ENCODE data around the gene PREB.

The PREB gene

DNA sequence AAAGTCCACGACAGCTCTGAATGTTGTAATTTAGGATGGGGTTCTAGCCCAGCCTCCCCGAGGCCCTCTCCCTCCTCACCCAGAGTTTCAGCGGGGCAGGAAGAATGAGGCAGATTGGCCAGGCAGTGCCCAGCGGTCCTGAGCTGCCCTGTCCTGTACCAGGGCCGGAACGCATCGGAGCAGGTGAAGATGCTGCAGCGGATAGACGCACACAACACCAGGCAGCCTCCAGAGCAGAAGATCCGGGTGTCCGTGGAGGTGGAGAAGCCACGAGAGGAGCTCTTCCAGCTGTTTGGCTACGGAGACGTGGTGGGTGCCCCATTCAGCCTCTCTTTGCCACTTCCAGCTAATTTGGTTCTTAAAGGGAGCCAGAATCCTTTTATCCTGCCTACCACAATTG is 37.1 kb downstream of the PREB start:
- Histone ChIP-seq H3K4me1 (ENCODE audit: control insufficient read depth, insufficient read depth, low read length) (peaks cover 28% of the 10 kb centered on the region), H3K9ac (ENCODE audit: low read length) (no peak overlapping the region), H3K4me3 (ENCODE audit: low read length) (no peak overlapping the region), H3K9me3 (ENCODE audit: control insufficient read depth, low read length) (no peaks in the 10 kb centered on the region), H3K36me3 (ENCODE audit: control insufficient read depth, insufficient read depth, low read length) (no peaks in the 10 kb centered on the region), H3K27me3 (ENCODE audit: control insufficient read depth, insufficient read depth, low read length) (no peaks in the 10 kb centered on the region)

- no peaks in the 10 kb centered on the region for H3K36me3 ChIP-seq (ENCODE audit: control insufficient read depth, insufficient read depth, low read length)
- no peaks in the 10 kb centered on the region for H3K9me3 ChIP-seq (ENCODE audit: control insufficient read depth, low read length)
- H3K9ac ChIP-seq (ENCODE audit: low read length): no peak overlapping the region
- H3K4me3 ChIP-seq (ENCODE audit: low read length): no peak overlapping the region
- peaks cover 28% of the 10 kb centered on the region for H3K4me1 ChIP-seq (ENCODE audit: control insufficient read depth, insufficient read depth, low read length)
- H3K27me3 ChIP-seq (ENCODE audit: control insufficient read depth, insufficient read depth, low read length): no peaks in the 10 kb centered on the region
Observed at GRCh38 chr2:27096748-27097297, 37.6 kb downstream of the PREB start.

DNA sequence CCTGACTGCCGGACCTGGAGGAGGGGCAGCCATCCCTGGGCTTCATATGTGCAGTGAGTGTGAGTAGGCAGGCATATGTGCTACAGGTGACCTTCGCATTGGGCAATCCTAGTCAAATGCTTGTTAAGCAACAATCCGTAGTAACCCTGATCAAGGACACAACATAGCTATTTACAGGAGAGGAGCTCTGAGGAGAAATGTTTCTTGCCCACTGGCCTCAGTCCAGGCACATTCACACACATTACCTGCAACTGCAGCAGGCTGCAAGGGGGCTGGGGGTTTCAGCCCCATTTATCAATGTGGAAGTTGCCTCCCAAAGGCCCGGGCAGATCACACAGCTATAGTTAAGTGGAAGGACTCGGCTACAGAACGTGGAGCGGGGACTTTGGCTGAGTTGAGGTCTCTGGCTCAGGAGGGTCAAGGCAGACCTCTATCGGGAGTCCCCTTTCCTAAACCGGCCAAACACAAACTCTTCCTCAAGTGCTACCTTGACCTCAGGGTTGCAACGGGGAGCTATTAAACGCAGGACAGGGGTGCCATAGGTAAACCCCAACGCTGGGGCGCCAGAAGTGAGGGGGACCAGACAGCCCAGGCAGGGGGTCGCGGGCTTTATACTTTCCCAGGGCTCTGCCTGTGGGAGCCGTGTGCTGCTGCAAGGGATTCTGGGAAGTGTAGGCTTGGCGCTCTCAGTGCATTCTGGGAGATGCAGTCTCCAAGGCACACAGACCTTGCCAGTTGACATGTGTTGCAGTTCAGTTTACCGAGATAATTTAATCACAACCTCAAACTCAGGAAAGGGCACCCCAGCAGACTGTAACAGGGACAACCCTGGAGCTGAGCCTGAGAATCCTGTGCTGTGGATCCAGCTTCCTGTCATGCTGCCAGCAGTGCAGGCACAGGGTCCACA is 38.4 kb downstream of the PREB start:
- Histone ChIP-seq H3K4me3 (ENCODE audit: low read length) (no peak overlapping the region), H3K9ac (ENCODE audit: low read length) (no peak overlapping the region), H3K27me3 (ENCODE audit: control insufficient read depth, insufficient read depth, low read length) (no peaks in the 10 kb centered on the region), H3K9me3 (ENCODE audit: control insufficient read depth, low read length) (no peaks in the 10 kb centered on the region), H3K36me3 (ENCODE audit: control insufficient read depth, insufficient read depth, low read length) (no peaks in the 10 kb centered on the region), H3K4me1 (ENCODE audit: control insufficient read depth, insufficient read depth, low read length) (peaks cover 28% of the 10 kb centered on the region)

- peaks cover 28% of the 10 kb centered on the region for H3K4me1 ChIP-seq (ENCODE audit: control insufficient read depth, insufficient read depth, low read length)
- H3K27me3 ChIP-seq (ENCODE audit: control insufficient read depth, insufficient read depth, low read length): no peaks in the 10 kb centered on the region
- H3K9me3 ChIP-seq (ENCODE audit: control insufficient read depth, low read length): no peaks in the 10 kb centered on the region
- no peak overlapping the region for H3K4me3 ChIP-seq (ENCODE audit: low read length)
- H3K9ac ChIP-seq (ENCODE audit: low read length): no peak overlapping the region
- no peaks in the 10 kb centered on the region for H3K36me3 ChIP-seq (ENCODE audit: control insufficient read depth, insufficient read depth, low read length)
Observed at GRCh38 chr2:27095427-27095744, 39.0 kb downstream of the PREB start.

DNA sequence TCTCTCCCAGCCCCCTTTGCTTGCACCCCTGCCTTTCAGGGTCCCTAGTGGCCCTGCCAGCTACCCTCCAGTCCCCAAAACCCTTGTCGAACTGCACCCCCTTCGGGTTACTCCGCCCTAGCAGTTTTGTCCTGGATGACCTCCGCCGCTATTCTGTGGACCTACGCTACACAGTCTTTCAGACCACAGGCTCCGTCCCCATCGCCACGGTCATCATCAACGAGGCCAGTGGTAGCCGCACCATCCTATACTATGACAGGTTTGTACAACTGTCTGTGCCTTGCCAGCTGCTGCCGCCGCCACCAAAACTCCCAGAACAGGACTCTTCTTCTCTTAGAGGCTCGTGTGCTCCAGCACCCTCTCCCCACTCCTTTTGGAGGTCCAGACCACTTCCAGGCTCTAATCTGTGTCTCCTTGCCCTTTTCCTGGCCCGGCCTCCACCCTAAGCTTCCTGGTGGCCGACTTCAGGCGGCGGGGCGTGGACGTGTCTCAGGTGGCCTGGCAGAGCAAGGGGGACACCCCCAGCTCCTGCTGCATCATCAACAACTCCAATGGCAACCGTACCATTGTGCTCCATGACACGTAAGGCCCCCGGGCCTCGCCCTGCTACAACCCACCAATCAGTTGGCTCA is 40.0 kb downstream of the PREB start:
- Histone ChIP-seq H3K9ac (ENCODE audit: low read length) (no peak overlapping the region), H3K4me1 (ENCODE audit: control insufficient read depth, insufficient read depth, low read length) (peaks cover 28% of the 10 kb centered on the region)

DNA sequence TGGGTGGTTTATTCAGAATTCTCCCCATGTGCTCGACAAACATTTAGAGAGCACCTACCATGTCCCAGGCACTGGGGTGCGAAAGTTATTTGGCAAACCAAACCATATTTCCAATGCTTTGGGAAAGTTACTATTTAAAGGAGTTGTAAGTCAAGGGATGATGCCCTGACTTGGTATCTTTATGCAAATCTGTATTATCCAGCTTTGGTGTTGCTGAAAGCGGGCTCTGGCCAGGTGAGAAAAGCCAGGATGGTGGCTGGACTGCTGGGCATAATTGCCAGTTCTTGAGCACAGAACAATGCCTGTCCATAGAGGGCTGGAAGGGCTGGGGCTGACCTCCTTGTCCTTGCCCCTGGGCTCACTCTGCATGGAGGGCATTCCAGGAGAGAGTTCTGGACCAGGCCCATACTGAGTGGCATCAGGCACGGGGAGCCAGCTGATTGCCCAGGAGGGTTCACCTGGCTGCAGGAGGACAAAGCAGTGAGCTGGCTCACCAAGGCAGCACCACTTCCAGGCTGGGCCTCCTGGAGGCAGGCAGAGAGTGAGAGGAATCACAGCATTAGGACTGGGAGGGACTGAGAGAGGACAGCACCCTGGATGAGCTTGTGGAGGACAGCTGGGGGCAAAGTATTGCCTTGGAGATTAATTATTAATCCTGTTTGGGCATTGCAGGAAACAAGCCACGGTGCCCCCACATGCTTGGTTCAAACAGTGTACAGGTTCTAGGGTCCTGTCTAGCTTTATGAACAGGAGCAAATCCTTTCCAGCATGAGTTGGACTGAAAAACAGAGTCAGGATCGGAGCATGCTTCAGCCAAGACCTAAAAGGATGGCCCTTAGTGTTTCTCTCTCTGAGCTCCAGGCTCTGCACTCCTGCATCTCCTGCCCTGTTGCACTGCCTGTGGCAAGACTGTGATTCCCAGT is 40.7 kb downstream of the PREB start:
- Histone ChIP-seq H3K9me3 (ENCODE audit: control insufficient read depth, low read length) (no peaks in the 10 kb centered on the region), H3K36me3 (ENCODE audit: control insufficient read depth, insufficient read depth, low read length) (no peaks in the 10 kb centered on the region), H3K27me3 (ENCODE audit: control insufficient read depth, insufficient read depth, low read length) (no peaks in the 10 kb centered on the region), H3K9ac (ENCODE audit: low read length) (peak overlapping the region; percentile 2), H3K4me1 (ENCODE audit: control insufficient read depth, insufficient read depth, low read length) (peaks cover 28% of the 10 kb centered on the region), H3K4me3 (ENCODE audit: low read length) (no peak overlapping the region)

More for the DNA sequence above, 40.0 kb downstream of the PREB start:
- H3K36me3 ChIP-seq (ENCODE audit: control insufficient read depth, insufficient read depth, low read length): no peaks in the 10 kb centered on the region
- H3K9me3 ChIP-seq (ENCODE audit: control insufficient read depth, low read length): no peaks in the 10 kb centered on the region
- H3K27me3 ChIP-seq (ENCODE audit: control insufficient read depth, insufficient read depth, low read length): no peaks in the 10 kb centered on the region
- H3K4me3 ChIP-seq (ENCODE audit: low read length): no peak overlapping the region

DNA sequence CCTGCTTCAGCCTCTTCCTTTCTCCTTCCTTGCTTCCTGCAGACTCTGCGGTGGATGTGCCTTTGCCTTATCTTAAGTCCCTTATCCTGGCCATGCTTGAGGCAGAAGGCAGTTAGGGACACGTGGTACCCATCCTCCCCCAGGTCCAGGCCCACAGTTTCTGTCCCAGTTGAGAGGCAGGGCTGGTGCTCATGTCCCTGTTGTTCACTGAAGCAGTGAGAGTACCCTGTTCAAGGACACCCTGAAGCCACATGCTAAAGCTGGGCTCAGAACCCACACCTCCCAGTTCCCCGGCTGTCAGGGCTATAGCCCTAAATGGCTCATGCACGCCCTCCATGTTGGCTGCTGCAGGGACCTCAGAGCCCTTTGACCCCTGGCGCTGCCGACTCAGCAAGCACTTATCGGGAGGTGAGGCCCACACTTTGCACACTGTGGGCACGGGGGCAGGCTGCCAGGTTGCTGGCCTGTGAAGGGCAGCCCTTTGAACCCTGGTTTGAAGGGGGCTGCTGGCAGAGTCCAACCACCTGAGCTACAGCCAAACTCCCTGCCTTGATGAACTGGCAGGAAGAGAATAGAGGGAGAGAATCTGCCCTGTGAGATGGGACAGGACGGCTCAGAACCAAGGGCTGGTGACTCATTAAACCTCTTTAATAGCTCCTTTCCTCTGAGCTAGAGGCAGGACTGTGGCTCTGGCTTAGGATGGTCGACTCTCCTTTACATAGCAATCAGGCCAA is 41.6 kb downstream of the PREB start:
- Histone ChIP-seq H3K4me3 (ENCODE audit: low read length) (no peak overlapping the region), H3K4me1 (ENCODE audit: control insufficient read depth, insufficient read depth, low read length) (peaks cover 28% of the 10 kb centered on the region), H3K9me3 (ENCODE audit: control insufficient read depth, low read length) (no peaks in the 10 kb centered on the region), H3K27me3 (ENCODE audit: control insufficient read depth, insufficient read depth, low read length) (peaks cover under 1% of the 10 kb centered on the region), H3K36me3 (ENCODE audit: control insufficient read depth, insufficient read depth, low read length) (no peaks in the 10 kb centered on the region), H3K9ac (ENCODE audit: low read length) (peak overlapping the region; percentile 2)

GRCh38 chr2:27091746-27092695 is 42.4 kb downstream of the PREB start:
- Histone ChIP-seq H3K9ac (ENCODE audit: low read length) (no peak overlapping the region), H3K4me3 (ENCODE audit: low read length) (no peak overlapping the region), H3K36me3 (ENCODE audit: control insufficient read depth, insufficient read depth, low read length) (no peaks in the 10 kb centered on the region), H3K4me1 (ENCODE audit: control insufficient read depth, insufficient read depth, low read length) (peaks cover 35% of the 10 kb centered on the region), H3K9me3 (ENCODE audit: control insufficient read depth, low read length) (no peaks in the 10 kb centered on the region), H3K27me3 (ENCODE audit: control insufficient read depth, insufficient read depth, low read length) (peaks cover 6% of the 10 kb centered on the region)

DNA sequence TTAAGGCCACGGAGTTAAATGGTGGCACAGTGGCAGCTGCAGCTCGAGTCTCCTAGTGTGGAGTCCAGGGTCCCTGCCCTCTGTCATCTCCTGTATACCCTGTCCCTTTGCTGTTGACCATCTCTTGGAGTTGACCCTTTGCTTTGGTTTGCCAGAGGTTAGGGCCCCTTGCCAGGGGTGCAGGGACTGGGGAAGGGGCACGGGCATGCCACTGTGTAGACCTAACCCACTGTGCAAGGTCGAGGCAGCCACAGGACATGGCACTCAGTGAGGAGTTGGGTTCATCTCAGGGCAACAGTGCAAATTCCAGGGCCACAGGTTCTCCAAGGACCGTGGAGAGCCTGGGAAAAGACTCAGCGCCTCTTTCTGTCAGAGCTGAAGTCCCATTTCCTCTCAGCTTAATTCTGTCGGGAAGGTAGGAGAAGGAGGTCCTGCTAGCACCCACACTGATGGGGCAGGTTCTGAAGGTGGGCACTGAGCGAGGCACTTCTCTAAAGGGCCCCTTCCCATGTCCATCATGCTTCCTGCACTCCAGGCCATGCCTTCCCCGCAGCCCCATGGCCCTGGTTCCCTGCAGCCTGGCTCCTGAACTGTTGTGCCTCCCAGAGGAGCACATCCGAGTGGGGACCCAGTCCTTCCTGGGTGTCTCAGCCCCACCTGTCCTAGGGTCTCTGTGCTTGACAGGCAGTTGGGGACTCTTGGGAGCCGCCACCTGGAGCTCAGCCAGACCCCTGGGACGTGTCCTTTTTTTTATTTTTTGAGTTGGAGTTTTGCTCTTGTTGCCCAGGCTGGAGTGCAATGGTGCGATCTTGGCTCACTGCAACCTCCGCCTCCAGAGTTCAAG is 45.1 kb downstream of the PREB start:
- Histone ChIP-seq H3K9ac (ENCODE audit: low read length) (no peak overlapping the region), H3K27me3 (ENCODE audit: control insufficient read depth, insufficient read depth, low read length) (peaks cover 6% of the 10 kb centered on the region), H3K4me3 (ENCODE audit: low read length) (no peak overlapping the region), H3K4me1 (ENCODE audit: control insufficient read depth, insufficient read depth, low read length) (peaks cover 37% of the 10 kb centered on the region), H3K9me3 (ENCODE audit: control insufficient read depth, low read length) (no peaks in the 10 kb centered on the region), H3K36me3 (ENCODE audit: control insufficient read depth, insufficient read depth, low read length) (no peaks in the 10 kb centered on the region)

DNA sequence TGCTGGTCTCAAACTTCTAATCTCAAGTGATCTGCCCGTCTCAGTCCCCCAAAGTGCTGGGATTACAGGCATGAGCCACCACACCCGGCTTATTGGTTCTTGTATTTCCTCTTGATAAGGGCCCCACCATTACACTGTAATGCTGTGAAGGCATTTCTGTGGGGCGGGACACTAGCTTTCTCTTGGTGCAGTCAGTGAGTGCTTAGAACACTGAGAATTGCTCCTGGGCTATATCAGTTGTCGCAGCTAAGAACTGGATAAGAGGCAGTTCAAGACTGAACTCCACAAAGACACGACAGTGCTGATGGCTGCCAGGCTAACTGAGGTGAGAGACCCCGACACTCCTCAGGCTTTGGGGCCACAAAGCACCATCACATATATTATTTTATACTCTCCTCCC is 45.8 kb downstream of the PREB start:
- no peaks in the 10 kb centered on the region for H3K9me3 ChIP-seq (ENCODE audit: control insufficient read depth, low read length)
- no peak overlapping the region for H3K4me3 ChIP-seq (ENCODE audit: low read length)
- no peak overlapping the region for H3K9ac ChIP-seq (ENCODE audit: low read length)
- H3K27me3 ChIP-seq (ENCODE audit: control insufficient read depth, insufficient read depth, low read length): peaks cover 6% of the 10 kb centered on the region
- H3K36me3 ChIP-seq (ENCODE audit: control insufficient read depth, insufficient read depth, low read length): no peaks in the 10 kb centered on the region
- H3K4me1 ChIP-seq (ENCODE audit: control insufficient read depth, insufficient read depth, low read length): peaks cover 33% of the 10 kb centered on the region
